ENCODE measurements around the gene B3GALNT2.

- TF ChIP-seq EP300 (IDR thresholded peaks at IDR 0.05) (no peak), POLR2A (IDR thresholded peaks at IDR 0.05) (no peak), CTCF (IDR thresholded peaks at IDR 0.05) (no peak)
Observed at GRCh38 chr1:235545292-235545930, 41.2 kb upstream of the B3GALNT2 start.
